K562 (cell line): ENCODE data around the gene RAD52. TPM values are rescaled to one million over a fixed set of nuclear protein-coding genes. Genes with fewer than 3 reads are reported as not detected.

Experiments used
- ATAC-seq: fragments of 200-7000 bp; cut with Tn5 transposase; 3 replicates; pipeline ENCODE4 v1.9.1; 2020; ENCODE audit warnings: moderate library complexity
- BruUV-seq: library from RNA; stranded (reverse); fragments of 400-500 nt; replicated peaks from 2 replicates; lab custom pipeline; 2021; lab: Mats Ljungman, UMichigan
- CTCF ChIA-PET: fragments of 300-600 bp; formaldehyde crosslinking; extraction: SDS; loops from one replicate; lab custom pipeline; 2021; ENCODE audit warnings: low intra/inter-chr PET ratio; lab: Yijun Ruan, JAX
- POLR2A ChIA-PET: fragments of 300-600, 350-650 bp; sonication (Branson Sonifier 250); formaldehyde crosslinking; extraction: SDS; loops from one replicate; lab custom pipeline; 2021; ENCODE audit warnings: antibody characterized with exemption, inconsistent platforms; lab: Yijun Ruan, JAX
- DNase-seq, 4 experiments: peaks; one replicate each; pipeline versions ENCODE4 v3.0.0 to v3.0.0-alpha.2; 2011 to 2018; ENCODE audit warnings: low spot score in 3 of 4, mixed read lengths in 3 of 4; ENCODE audit errors: extremely low read depth in 1 of 4
- FAIRE-seq: peaks from 2 replicates; lab custom pipeline; 2011; peaks lifted over from hg19 to GRCh38; lab: Jason Lieb, UNC
- H2AFZ ChIP-seq: 2 replicates; pipeline ENCODE4 v1.6.0; 2011; ENCODE audit warnings: low read depth, low read length, control low read depth, inconsistent platforms
- H3K27ac ChIP-seq: fragments of 200-600 bp; 3 replicates; pipeline ENCODE4 v1.8.0; 2011; ENCODE audit warnings: low read depth, mild to moderate bottlenecking, control low read depth, inconsistent platforms, low read length, moderate library complexity, mixed read lengths; ENCODE audit errors: extremely low read depth
- H3K27me3 ChIP-seq, 2 experiments: fragments of 300-600 bp in 1 of 2; 2 replicates in 1 of 2; 3 replicates in 1 of 2; pipeline versions ENCODE4 v1.6.0 to v1.8.0; 2011; ENCODE audit warnings: inconsistent platforms in 2 of 2, low read length in 2 of 2, mild to moderate bottlenecking in 1 of 2, mixed read lengths in 1 of 2, moderate library complexity in 1 of 2; ENCODE audit not compliant: control insufficient read depth in 2 of 2, insufficient read depth in 2 of 2
- H3K36me3 ChIP-seq: fragments of 300-600 bp; 3 replicates; pipeline ENCODE4 v1.8.0; 2011; ENCODE audit warnings: mild to moderate bottlenecking, low read length, inconsistent platforms; ENCODE audit not compliant: control insufficient read depth, insufficient read depth
- H3K4me1 ChIP-seq, 2 experiments: fragments of 200-600 bp in 1 of 2; replicated peaks in 1 of 2; 2 replicates in 1 of 2; 3 replicates in 1 of 2; pipeline versions ENCODE4 v1.5.1 to v1.8.0; 2011; ENCODE audit warnings: inconsistent platforms in 2 of 2, low read length in 2 of 2, mild to moderate bottlenecking in 1 of 2, mixed read lengths in 1 of 2, moderate library complexity in 1 of 2; ENCODE audit not compliant: control insufficient read depth in 2 of 2, insufficient read depth in 2 of 2
- H3K4me2 ChIP-seq: 2 replicates; pipeline ENCODE4 v1.6.1; 2011; ENCODE audit warnings: low read length, control low read depth, inconsistent platforms, mixed read lengths; ENCODE audit not compliant: insufficient read depth
- H3K4me3 ChIP-seq: fragments of 200-600 bp; sonication (generic), shearing (Covaris generic); 2 replicates; pipeline ENCODE4 v1.5.1; 2016; ENCODE audit warnings: control low read depth, inconsistent platforms
- H3K79me2 ChIP-seq: fragments of 200-600 bp; 3 replicates; pipeline ENCODE4 v1.8.0; 2011; ENCODE audit warnings: low read length, inconsistent platforms; ENCODE audit not compliant: control insufficient read depth, insufficient read depth
- H3K9ac ChIP-seq, 2 experiments: 2 replicates each; pipeline versions ENCODE4 v1.6.0 to v1.6.1; 2011; ENCODE audit warnings: low read depth in 2 of 2, low read length in 2 of 2, control low read depth in 1 of 2, inconsistent platforms in 1 of 2, mild to moderate bottlenecking in 1 of 2, mixed read lengths in 1 of 2; ENCODE audit not compliant: insufficient read depth in 1 of 2
- H3K9me1 ChIP-seq: one replicate; pipeline ENCODE4 v1.6.0; 2011; ENCODE audit warnings: inconsistent platforms, mild to moderate bottlenecking, low read length, moderate library complexity; ENCODE audit not compliant: control insufficient read depth, insufficient read depth
- H3K9me3 ChIP-seq: replicated peaks from 2 replicates; pipeline ENCODE4 v1.5.1; 2011; ENCODE audit warnings: low read depth, low read length, inconsistent platforms; ENCODE audit not compliant: control insufficient read depth, insufficient read depth
- H4K20me1 ChIP-seq: replicated peaks from 2 replicates; pipeline ENCODE4 v1.6.1; 2011; ENCODE audit warnings: low read length, inconsistent platforms, mixed read lengths; ENCODE audit not compliant: control insufficient read depth, insufficient read depth
- ATF3 ChIP-seq, 2 experiments: fragments of 450-650 bp in 1 of 2; sonication (generic) in 1 of 2; formaldehyde crosslinking in 1 of 2; IDR thresholded peaks in 1 of 2; conservative IDR thresholded peaks in 1 of 2; 2 replicates each; pipeline versions ENCODE4 v1.6.1 to v1.8.1; 2016 to 2023; ENCODE audit warnings: mild to moderate bottlenecking in 2 of 2, moderate library complexity in 2 of 2, inconsistent platforms in 1 of 2, missing genetic modification reagents in 1 of 2
- CEBPG ChIP-seq, 3 experiments: fragments of 200-800 bp in 1 of 3; sonication (Bioruptor generic) in 1 of 3; sonication (generic) in 1 of 3; formaldehyde crosslinking in 1 of 3; IDR thresholded peaks in 2 of 3; conservative IDR thresholded peaks in 1 of 3; 2 replicates each; pipeline versions ENCODE4 v1.6.1 to v1.8.0; 2016 to 2022; ENCODE audit warnings: missing compliant biosample characterization in 2 of 3, missing genetic modification characterization in 2 of 3, mild to moderate bottlenecking in 1 of 3, missing genetic modification reagents in 1 of 3
- CREB3 ChIP-seq: fragments of 450-650 bp; conservative IDR thresholded peaks from 2 replicates; pipeline ENCODE4 v1.6.1; 2016; ENCODE audit warnings: missing genetic modification characterization, low read depth, mild to moderate bottlenecking, missing compliant biosample characterization, moderate library complexity
- RFX7 ChIP-seq: fragments of 250-450 bp; sonication (Bioruptor Pico); IDR thresholded peaks from 2 replicates; pipeline ENCODE4 v1.5.1; 2021; ENCODE audit warnings: mild to moderate bottlenecking
- SNAPC5 ChIP-seq: fragments of 250-450 bp; sonication (Bioruptor Pico); IDR thresholded peaks from 2 replicates; pipeline ENCODE4 v1.8.0; 2021; ENCODE audit warnings: moderate library complexity, mild to moderate bottlenecking, inconsistent platforms
- SRF ChIP-seq, 2 experiments: fragments of 250-450, 450-650 bp in 1 of 2; sonication (Bioruptor Pico) in 1 of 2; sonication (generic) in 1 of 2; formaldehyde crosslinking; IDR thresholded peaks; 2 replicates each; pipeline versions ENCODE4 v1.5.0 to v1.5.1; 2020 to 2022; ENCODE audit warnings: mild to moderate bottlenecking in 1 of 2, missing genetic modification reagents in 1 of 2
- TRIM24 ChIP-seq, 2 experiments: fragments of 450-650 bp; IDR thresholded peaks; 2 replicates each; pipeline ENCODE4 v1.6.1; 2016
- ZNF609 ChIP-seq: sonication (generic); formaldehyde crosslinking; IDR thresholded peaks from 2 replicates; pipeline ENCODE4 v1.8.1; 2023; ENCODE audit warnings: missing genetic modification reagents, mild to moderate bottlenecking, borderline replicate concordance
- ZNF764 ChIP-seq: fragments of 250-450 bp; sonication (Bioruptor Pico); IDR thresholded peaks from 2 replicates; pipeline ENCODE4 v1.4.0; 2020; ENCODE audit warnings: low read depth, mild to moderate bottlenecking, moderate library complexity
- WGBS: fragments of 100-300 bp; shearing (Covaris generic); methylation state at CpG from one replicate; pipeline ENCODE4 v1.1.6; 2016; ENCODE audit warnings: low coverage, mixed read lengths; ENCODE audit not compliant: insufficient coverage; ENCODE audit errors: missing lambda C conversion rate; 5-methylcytosine and 5-hydroxymethylcytosine counted together
- in situ Hi-C: fragments of 300-500 bp; cut with MboI; formaldehyde crosslinking; loops from 4 replicates; pipeline ENCODE4 v1.15.0; 2018; ENCODE audit warnings: inconsistent platforms, mixed read lengths
- intact Hi-C: fragments of 100-400 bp; cut with micrococcal nuclease; formaldehyde crosslinking; loops from 2 replicates; pipeline ENCODE4 v1.14.2; 2022
- polyA plus RNA-seq, 8 experiments: library from polyadenylated mRNA; depleted of rRNA in 4 of 8; stranded (reverse) in 5 of 8; unstranded in 3 of 8; fragments of >200 nt; fragmentation: Nextera tagmentation in 2 of 8; fragmentation: Illumina TruSeq in 1 of 8; extraction: Ambion mirVana in 2 of 8; extraction: Trizol in 1 of 8; gene quantifications; 2 replicates each; pipeline versions ENCODE4 v1.2.1 to v1.2.3, GENCODE V29; 2011 to 2014; ENCODE audit warnings: inconsistent platforms in 1 of 8, missing spikeins in 1 of 8
- total RNA-seq, 7 experiments: library from RNA; depleted of rRNA in 6 of 7; stranded (reverse); fragments of >200 nt in 6 of 7; fragmentation: Illumina TruSeq in 2 of 7; extraction: Trizol in 2 of 7; gene quantifications; 2 replicates each; pipeline versions ENCODE4 v1.2.1 to v1.2.3, GENCODE V29; 2011 to 2021; ENCODE audit warnings: low replicate concordance in 1 of 7

RAD52 gene
- total and polyA plus RNA-seq, 9 of the 15 experiments (the other 6 are each of a cell fraction or from before 2014, with no cell fraction given), result 1.3 to 15.9 (median 9.3) TPM

- TF ChIP-seq ZNF609 (CRISPR knock-in tag) (no peak), ZNF764 (no peak)
These were observed 6.4 kb downstream of the RAD52 start (continued) for GRCh38 chr12:943051-943450.

- Histone ChIP-seq H2AFZ (no peak overlapping the region), H3K9me1 (no peaks in the 10 kb centered on the region), H3K27ac (no peak overlapping the region), H3K4me2 (no peak overlapping the region), H3K9ac (no peak overlapping the region), H3K9me3 (no peaks in the 10 kb centered on the region), H3K27me3 (no peaks in the 10 kb centered on the region), H3K4me3 (no peak overlapping the region), H4K20me1 (no peaks in the 10 kb centered on the region), H3K36me3 (peaks cover 20% of the 10 kb centered on the region; the same call in 2 of the 3 replicates), H3K4me1 (no peaks in the 10 kb centered on the region; a peak in 1 of 5 replicates), H3K79me2 (no peaks in the 10 kb centered on the region)
- in situ Hi-C loops, result no loop called here
- BruUV-seq, result no TSS peak
- no peak for DNase-seq
- ChIA-PET POLR2A (no interaction called here), CTCF (no interaction called here)
- 75% methylated on average over 3 of the region's 3 CpGs for WGBS
- no peak for ATAC-seq
- FAIRE-seq, result no peak
- intact Hi-C loops, result no loop called here
- TF ChIP-seq CEBPG (CRISPR knock-in tag; IDR thresholded peaks at IDR 0.05) (0 out of 2 replicates have a peak, but pooled peaks have one; percentile 34), CEBPG (tag; conservative IDR thresholded peaks at IDR 0.05 in 1 of 2, IDR thresholded peaks at IDR 0.05 in 1 of 2) (peak in 1 of 2 experiments; percentile 24; a peak in 2 of 4 replicates), RFX7 (CRISPR knock-in tag) (no peak), TRIM24 (IDR thresholded peaks at IDR 0.05) (peak in 1 of 2 experiments; percentile 36; a peak in 1 of 4 replicates), SRF (CRISPR knock-in tag; IDR thresholded peaks at IDR 0.05) (no peak), CREB3 (tag) (no peak), ATF3 (IDR thresholded peaks at IDR 0.05) (peak; percentile 21; the same call in 1 of the 2 replicates), ATF3 (CRISPR knock-in tag; conservative IDR thresholded peaks at IDR 0.05) (no peak), SNAPC5 (CRISPR knock-in tag) (no peak)
These were observed 10.7 kb downstream of the RAD52 start for GRCh38 chr12:938810-939209.
